Dendritic cell treated with granulocyte-macrophage colony-stimulating factor and Interleukin-4, amounts not matched to agents 40 ng/mL and 50 ng/mL, for 4 days (primary cell): ENCODE data around the gene MAP2K4.

ENCODE experiments used
- H3K27ac Mint-ChIP-seq: one replicate; pipeline ENCODE4 v1.8.0; 2022; ENCODE audit warnings: mild to moderate bottlenecking, mixed read lengths
- H3K27me3 Mint-ChIP-seq: one replicate; pipeline ENCODE4 v1.8.0; 2022; ENCODE audit warnings: mild to moderate bottlenecking, mixed read lengths
- H3K36me3 Mint-ChIP-seq: one replicate; pipeline ENCODE4 v1.8.0; 2022; ENCODE audit warnings: low read depth, mixed read lengths
- H3K4me1 Mint-ChIP-seq: one replicate; pipeline ENCODE4 v1.8.0; 2022; ENCODE audit warnings: low read depth, mixed read lengths
- H3K4me3 Mint-ChIP-seq: one replicate; pipeline ENCODE4 v1.8.0; 2022; ENCODE audit warnings: mild to moderate bottlenecking, moderate library complexity, mixed read lengths
- H3K9me3 Mint-ChIP-seq: one replicate; pipeline ENCODE4 v1.8.0; 2022; ENCODE audit warnings: mixed read lengths
- intact Hi-C: fragments of 100-400 bp; cut with micrococcal nuclease; formaldehyde crosslinking; loops from one replicate; pipeline ENCODE4 v1.15.0; 2022

Gene MAP2K4

DNA sequence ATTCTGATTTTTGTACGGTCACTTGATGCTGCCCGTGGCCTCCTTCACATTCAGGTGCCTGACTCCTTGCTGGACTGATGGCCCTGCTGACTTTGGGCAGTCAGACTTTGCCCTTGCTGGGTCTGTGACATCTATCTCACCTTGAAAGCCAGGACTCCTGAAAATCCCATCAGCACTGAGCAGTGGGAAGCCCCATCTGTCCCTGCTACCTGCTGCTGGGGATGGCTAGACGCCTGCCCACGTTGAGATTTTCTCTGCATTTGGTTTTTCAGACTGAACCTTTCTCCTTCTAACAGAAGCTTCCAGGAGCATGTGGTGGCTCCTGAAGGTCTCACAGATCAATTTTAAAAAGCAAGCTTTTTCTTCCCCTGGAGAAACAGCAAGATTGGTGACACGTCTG lies 13.2 kb upstream of the MAP2K4 start:
- no peak overlapping the region for H3K4me3 Mint-ChIP-seq
- H3K27me3 Mint-ChIP-seq, result peaks cover 9% of the 10 kb centered on the region
- no peak overlapping the region for H3K27ac Mint-ChIP-seq
- intact Hi-C loops, result no loop called here
- H3K9me3 Mint-ChIP-seq, result no peaks in the 10 kb centered on the region
- no peaks in the 10 kb centered on the region for H3K36me3 Mint-ChIP-seq
- no peaks in the 10 kb centered on the region for H3K4me1 Mint-ChIP-seq

DNA sequence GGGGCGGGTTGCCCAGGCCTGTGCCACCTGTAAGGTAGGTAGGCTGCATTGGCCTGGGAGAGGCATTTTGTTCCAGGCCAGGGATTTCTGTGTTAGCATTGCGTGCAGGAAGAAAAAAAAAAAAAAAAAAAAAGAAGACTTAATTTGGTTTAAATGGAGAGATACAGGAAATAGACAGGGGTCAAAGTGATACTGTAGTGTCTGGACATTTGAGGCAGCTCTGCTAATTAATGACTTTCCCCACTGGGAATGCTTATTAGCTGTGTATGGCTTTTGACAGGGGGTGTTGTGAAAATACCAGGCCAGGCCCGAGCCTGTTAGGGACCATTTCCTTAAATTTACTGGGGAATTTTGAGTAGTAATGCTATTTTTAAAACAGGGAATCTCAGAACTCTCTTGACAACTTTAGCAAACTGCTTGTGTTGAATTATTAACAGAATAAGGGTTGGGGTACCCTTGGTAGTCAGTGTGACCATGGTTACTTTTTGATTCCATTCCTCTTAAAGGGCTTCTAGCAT lies 1.0 kb downstream of the MAP2K4 start:
- no peaks in the 10 kb centered on the region for H3K9me3 Mint-ChIP-seq
- peaks cover 32% of the 10 kb centered on the region for H3K4me1 Mint-ChIP-seq
- peaks cover 8% of the 10 kb centered on the region for H3K36me3 Mint-ChIP-seq
- H3K27ac Mint-ChIP-seq, result peak overlapping the region; percentile 60
- H3K4me3 Mint-ChIP-seq, result peak overlapping the region; percentile 74
- peaks cover 15% of the 10 kb centered on the region for H3K27me3 Mint-ChIP-seq
- intact Hi-C loops, result no loop called here

DNA sequence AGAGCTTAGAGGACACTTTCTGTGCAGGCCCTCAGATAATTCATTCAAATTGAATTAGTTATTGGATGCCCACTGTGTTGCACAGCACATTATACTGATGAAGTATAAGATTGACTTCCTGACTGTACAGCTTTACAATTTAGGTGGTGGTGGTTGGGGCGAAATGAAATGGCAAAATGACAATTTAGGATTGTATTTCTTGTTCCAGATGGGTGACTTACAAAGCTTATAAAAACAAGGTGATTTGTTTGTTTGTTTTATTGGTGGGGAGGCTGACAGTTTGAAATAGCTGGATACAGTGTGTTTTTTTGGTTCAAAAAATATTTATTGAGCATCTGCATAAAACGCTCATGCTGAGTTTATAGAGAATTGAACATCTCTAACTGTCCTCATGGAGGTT lies 1.6 kb downstream of the MAP2K4 start:
- no peaks in the 10 kb centered on the region for H3K9me3 Mint-ChIP-seq
- H3K27me3 Mint-ChIP-seq, result peaks cover 15% of the 10 kb centered on the region
- peaks cover 8% of the 10 kb centered on the region for H3K36me3 Mint-ChIP-seq
- intact Hi-C loops, result no loop called here
- no peak overlapping the region for H3K27ac Mint-ChIP-seq
- no peak overlapping the region for H3K4me3 Mint-ChIP-seq
- H3K4me1 Mint-ChIP-seq, result peaks cover 36% of the 10 kb centered on the region

DNA sequence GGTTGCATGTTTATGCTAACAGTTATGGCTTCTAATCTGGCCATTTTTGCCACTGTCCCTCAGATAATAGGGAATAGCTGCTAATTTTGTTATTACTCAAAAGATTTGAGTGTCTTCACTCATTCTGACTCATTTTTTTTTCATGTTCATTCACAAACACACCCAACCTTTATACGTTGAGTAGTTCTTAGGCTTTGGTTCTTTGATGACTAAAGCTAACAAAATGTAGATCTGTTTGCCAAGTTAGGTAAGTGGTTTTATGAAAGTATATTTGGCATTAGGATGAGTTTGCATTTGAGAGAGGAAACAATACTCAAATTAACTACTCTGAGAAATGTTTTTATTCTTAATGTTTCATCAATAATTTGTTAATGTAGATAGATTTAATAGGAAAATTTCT lies 3.6 kb downstream of the MAP2K4 start:
- intact Hi-C loops, result no loop called here
- no peaks in the 10 kb centered on the region for H3K9me3 Mint-ChIP-seq
- H3K27ac Mint-ChIP-seq, result no peak overlapping the region
- H3K27me3 Mint-ChIP-seq, result peaks cover 12% of the 10 kb centered on the region
- H3K36me3 Mint-ChIP-seq, result peaks cover 8% of the 10 kb centered on the region
- H3K4me1 Mint-ChIP-seq, result peaks cover 49% of the 10 kb centered on the region
- H3K4me3 Mint-ChIP-seq, result no peak overlapping the region

DNA sequence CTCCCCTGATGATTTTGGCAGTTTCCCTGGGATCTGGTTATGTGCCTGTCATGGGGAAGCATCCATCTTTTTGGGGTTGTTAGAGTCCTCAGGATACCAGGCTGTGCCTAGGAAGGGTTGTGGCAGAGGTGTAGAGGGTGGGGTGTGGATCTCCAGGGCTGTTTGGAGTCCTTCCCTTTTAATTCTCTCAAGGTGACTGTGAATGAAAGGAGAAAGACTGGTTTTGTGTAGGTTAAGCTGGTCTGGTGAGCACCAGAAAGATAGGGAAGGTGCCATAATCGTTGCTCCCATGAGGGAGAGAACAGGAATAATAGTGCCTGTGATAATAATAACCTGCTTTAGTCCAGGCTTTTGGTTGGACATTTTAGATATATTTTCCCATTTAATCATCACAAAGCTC lies 7.0 kb downstream of the MAP2K4 start:
- intact Hi-C loops, result no loop called here
- H3K4me1 Mint-ChIP-seq, result peaks cover 50% of the 10 kb centered on the region

DNA sequence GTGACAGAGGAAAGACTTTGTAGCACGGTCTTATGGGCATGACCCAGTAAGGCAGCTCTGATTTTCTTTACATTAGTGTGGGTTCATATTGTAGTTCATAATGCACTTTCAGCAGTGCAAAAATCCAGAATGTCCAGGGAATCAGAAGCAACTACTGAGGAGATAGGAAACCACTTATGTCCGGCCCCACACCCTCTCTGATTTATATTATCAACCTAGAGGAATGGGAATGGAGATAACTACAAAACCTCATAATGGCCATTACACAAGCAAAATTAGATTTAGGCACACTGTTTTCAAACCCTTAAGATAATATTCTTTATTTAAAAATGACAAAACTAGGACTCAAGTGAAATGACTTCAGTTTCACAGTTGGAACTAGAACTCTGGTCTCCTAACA lies 7.9 kb downstream of the MAP2K4 start:
- Mint-ChIP-seq H3K36me3 (peaks cover 8% of the 10 kb centered on the region), H3K4me3 (no peak overlapping the region), H3K27ac (no peak overlapping the region), H3K27me3 (no peaks in the 10 kb centered on the region), H3K4me1 (peaks cover 41% of the 10 kb centered on the region), H3K9me3 (no peaks in the 10 kb centered on the region)
- intact Hi-C loops, result no loop called here

More for the DNA sequence above, 7.0 kb downstream of the MAP2K4 start:
- no peak overlapping the region for H3K27ac Mint-ChIP-seq
- H3K36me3 Mint-ChIP-seq, result peaks cover 8% of the 10 kb centered on the region
- no peaks in the 10 kb centered on the region for H3K27me3 Mint-ChIP-seq
- no peak overlapping the region for H3K4me3 Mint-ChIP-seq
- H3K9me3 Mint-ChIP-seq, result no peaks in the 10 kb centered on the region

DNA sequence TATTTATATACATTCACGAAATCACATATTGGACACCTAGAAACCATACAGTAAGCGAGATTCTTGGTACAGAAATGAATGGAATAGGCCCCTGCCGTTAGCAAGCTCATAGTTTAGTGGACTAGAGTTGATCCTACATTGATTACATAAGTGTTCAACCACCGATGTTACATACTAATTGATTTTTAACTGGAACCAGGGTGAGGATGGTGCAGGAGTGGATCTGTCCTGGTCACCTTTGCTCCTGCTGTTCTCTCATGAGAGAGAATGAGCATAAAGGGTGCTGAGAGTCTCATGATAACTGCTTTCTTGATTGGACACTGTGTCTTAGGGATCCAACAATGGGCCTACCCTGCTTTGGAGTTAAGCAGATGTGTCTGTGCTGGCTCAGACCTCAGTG lies 13.9 kb downstream of the MAP2K4 start:
- intact Hi-C loops, result no loop called here
- Mint-ChIP-seq H3K27ac (no peak overlapping the region), H3K27me3 (no peaks in the 10 kb centered on the region), H3K9me3 (no peaks in the 10 kb centered on the region), H3K36me3 (no peaks in the 10 kb centered on the region), H3K4me1 (peaks cover 26% of the 10 kb centered on the region), H3K4me3 (no peak overlapping the region)

DNA sequence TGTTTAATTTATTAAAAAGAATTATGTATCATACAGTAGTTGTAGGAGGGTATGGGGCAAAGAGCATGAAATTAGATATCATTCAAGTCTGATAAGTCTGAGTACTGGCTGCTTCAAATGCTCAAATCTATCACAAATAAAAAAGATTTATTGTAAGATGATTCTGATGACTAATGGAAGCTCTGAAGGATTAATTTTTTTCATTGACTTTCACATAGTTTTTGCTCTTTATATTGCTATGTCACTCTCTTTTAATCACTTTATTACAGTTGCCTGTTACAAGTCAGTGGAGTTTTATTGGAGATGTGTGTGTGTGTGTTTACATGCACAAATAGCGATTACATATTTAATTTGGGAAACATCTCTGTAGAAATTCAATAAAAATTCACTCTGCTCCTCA lies 15.0 kb downstream of the MAP2K4 start:
- no peak overlapping the region for H3K27ac Mint-ChIP-seq
- no peaks in the 10 kb centered on the region for H3K9me3 Mint-ChIP-seq
- no peaks in the 10 kb centered on the region for H3K36me3 Mint-ChIP-seq
- H3K27me3 Mint-ChIP-seq, result no peaks in the 10 kb centered on the region
- no peak overlapping the region for H3K4me3 Mint-ChIP-seq
- intact Hi-C loops, result no loop called here
- peaks cover 17% of the 10 kb centered on the region for H3K4me1 Mint-ChIP-seq

DNA sequence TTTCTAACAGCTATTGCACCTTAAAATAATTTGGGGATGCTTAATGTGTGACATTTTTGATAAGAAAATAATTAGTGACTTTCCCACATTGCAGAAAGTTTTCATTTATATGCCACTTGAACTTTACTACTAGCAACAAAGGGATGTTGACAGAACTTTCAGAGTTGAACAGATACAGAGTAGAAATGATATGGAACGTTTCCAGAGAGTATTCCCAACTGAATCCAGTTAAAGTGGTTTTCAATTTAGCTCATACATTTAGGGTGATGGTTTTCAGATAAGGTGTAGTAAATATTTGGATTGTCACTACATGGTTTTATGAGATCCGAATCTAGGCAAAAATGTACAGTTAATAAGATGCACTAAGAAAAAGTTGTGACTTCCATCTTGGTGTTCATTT lies 17.3 kb downstream of the MAP2K4 start:
- H3K4me3 Mint-ChIP-seq, result no peak overlapping the region
- H3K27ac Mint-ChIP-seq, result no peak overlapping the region
- no peaks in the 10 kb centered on the region for H3K36me3 Mint-ChIP-seq
- intact Hi-C loops, result no loop called here
- H3K9me3 Mint-ChIP-seq, result no peaks in the 10 kb centered on the region
- no peaks in the 10 kb centered on the region for H3K27me3 Mint-ChIP-seq
- H3K4me1 Mint-ChIP-seq, result peaks cover 7% of the 10 kb centered on the region

DNA sequence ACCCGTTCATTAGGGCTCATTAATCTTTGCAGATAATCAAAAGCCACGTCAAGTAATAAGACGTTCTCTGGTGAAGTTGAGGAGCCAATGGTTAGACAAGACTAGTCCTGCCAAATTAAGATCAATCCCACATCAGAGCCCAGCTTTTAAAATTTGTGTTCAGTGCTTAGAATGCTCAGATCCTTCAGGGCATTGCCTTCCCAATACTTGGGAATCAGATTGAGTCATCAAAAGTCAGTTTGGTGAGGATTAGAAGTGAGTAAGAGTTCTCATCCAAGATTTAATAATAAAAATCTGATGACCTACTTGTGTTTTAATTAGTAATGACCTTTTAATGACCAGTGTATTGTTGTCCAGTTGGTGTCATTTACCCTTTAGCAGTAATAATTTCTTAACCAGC lies 19.8 kb downstream of the MAP2K4 start:
- Mint-ChIP-seq H3K4me1 (peaks cover 7% of the 10 kb centered on the region), H3K27ac (no peak overlapping the region), H3K27me3 (no peaks in the 10 kb centered on the region), H3K9me3 (no peaks in the 10 kb centered on the region), H3K4me3 (no peak overlapping the region), H3K36me3 (no peaks in the 10 kb centered on the region)
- intact Hi-C loops, result no loop called here

DNA sequence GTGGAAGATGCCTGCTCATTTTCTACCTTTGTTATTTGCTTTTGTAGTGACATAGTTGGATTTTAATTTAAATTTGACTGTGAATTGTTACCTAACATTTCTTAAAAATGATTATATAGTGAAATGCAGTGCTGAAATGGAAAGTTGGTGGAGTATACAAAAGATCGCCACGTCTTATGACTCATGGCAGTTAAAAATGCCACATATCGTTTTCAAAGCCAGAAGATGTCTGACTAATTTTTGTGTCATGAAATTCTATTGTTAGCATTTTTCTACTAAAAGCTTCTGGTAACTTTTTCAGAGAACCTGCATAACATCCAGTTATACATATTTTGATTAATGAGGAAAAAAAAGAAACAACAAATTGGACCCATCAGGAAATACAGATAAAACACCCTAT lies 20.6 kb downstream of the MAP2K4 start:
- Mint-ChIP-seq H3K27ac (no peak overlapping the region), H3K9me3 (no peaks in the 10 kb centered on the region), H3K27me3 (no peaks in the 10 kb centered on the region), H3K4me1 (peaks cover 15% of the 10 kb centered on the region), H3K4me3 (no peak overlapping the region), H3K36me3 (no peaks in the 10 kb centered on the region)
- intact Hi-C loops, result no loop called here

DNA sequence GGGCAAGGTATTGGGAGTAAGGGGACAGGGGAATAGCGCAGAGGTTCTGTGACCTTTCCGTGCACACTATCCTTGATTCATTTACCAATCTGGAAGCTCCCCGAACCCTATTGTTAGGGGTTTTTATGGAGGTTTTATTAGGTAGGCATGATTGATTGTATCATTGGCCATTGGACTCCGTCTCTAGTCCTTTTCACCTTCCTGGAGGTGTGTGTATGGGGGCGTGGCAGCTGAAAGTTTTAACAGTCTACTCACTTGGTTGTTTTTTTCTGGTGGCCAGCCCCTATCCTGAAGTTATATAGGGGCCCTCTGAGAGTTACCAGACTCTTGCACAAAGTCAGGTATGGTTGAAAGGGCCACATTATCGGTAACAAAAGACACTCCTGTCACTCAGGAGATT lies 23.0 kb downstream of the MAP2K4 start:
- H3K27me3 Mint-ChIP-seq, result no peaks in the 10 kb centered on the region
- intact Hi-C loops, result no loop called here
- no peaks in the 10 kb centered on the region for H3K36me3 Mint-ChIP-seq
- no peak overlapping the region for H3K27ac Mint-ChIP-seq
- H3K9me3 Mint-ChIP-seq, result no peaks in the 10 kb centered on the region
- no peak overlapping the region for H3K4me3 Mint-ChIP-seq
- peaks cover 24% of the 10 kb centered on the region for H3K4me1 Mint-ChIP-seq

DNA sequence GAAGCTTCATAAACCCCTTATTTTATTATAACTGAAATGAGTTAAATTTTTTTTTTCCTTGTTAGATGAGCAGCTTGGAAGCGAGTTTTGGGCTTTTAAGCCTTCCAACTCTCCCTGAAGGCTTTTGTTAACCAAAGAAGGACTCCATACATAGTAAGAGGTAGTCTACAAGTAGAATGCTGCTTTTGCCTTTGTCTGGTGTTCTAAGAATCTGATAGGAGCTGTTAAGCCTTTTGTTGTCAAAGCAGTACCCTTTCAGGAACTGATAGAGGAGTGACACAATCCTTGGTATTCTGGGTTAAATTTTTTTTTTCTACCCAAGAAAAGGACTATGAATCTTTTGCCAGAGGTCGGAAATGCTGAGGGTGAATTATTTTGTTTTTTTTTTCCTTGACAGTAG lies 26.1 kb downstream of the MAP2K4 start:
- Mint-ChIP-seq H3K27ac (no peak overlapping the region), H3K4me3 (no peak overlapping the region), H3K9me3 (no peaks in the 10 kb centered on the region), H3K36me3 (no peaks in the 10 kb centered on the region), H3K4me1 (peaks cover 36% of the 10 kb centered on the region), H3K27me3 (no peaks in the 10 kb centered on the region)
- intact Hi-C loops, result no loop called here

DNA sequence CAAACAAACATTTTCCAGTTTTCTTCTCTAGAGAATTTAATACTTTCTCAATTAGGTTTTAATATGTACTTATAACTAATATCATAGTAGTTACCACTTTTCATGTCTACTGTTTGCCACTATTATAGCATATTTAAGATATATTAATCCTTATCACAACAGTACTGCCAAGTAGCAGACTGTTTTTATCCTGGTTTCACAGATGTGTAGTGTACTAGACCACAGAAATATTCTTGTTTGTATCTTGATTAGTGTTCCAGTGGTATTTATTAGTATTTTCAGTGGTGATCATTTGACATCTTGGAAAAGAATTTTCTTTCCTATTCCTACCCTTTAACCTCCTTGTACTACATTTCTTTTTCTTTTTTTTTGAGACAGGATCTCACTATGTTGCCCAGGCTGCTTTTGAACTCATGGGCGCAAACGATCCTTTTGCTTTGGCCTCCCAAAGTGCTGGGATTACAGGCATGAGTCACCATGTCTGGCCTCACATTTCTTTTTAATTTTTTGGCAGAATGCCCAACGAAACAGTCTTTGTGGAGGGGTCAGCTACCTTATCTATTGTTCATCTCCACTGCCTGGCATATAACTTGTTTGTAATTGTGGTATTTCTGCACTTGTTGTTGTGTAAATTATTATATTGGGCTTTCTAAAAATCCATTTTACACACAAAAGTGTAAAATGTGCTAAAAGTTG lies 27.2 kb downstream of the MAP2K4 start:
- Mint-ChIP-seq H3K4me3 (no peak overlapping the region), H3K27ac (no peak overlapping the region), H3K36me3 (no peaks in the 10 kb centered on the region), H3K27me3 (no peaks in the 10 kb centered on the region), H3K9me3 (no peaks in the 10 kb centered on the region), H3K4me1 (peaks cover 36% of the 10 kb centered on the region)
- intact Hi-C loops, result no loop called here

DNA sequence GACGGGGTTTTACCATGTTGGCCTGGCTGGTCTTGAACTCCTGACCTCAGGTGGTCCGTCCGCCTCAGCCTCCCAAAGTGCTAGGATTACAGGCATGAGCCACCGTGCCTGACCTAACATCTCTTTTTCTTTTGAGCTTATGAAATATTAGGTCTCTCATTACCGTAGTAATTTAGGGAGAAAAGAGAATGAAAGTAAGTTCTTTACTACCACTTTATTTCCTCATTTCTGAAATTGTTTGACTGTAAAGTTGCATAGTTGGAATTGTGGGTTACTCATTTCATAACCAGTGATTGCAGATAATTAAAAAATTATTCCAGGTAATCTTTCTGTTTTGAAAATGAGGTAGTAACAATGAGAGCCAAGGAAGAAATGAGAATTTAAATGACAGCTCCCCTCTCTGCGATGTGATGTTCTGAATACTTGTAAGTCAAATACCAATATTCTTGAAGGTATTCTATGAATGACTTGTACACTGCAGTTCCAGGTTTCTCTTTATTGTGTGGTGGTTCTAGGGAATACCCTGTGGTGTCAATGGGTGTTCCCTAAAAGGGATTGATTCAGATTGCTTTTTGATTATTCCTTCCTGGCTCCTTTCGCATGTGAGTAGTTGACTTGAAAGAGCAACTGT lies 28.3 kb downstream of the MAP2K4 start:
- Mint-ChIP-seq H3K27ac (no peak overlapping the region), H3K4me1 (peaks cover 36% of the 10 kb centered on the region), H3K9me3 (no peaks in the 10 kb centered on the region), H3K4me3 (no peak overlapping the region), H3K27me3 (no peaks in the 10 kb centered on the region), H3K36me3 (no peaks in the 10 kb centered on the region)
- intact Hi-C loops, result no loop called here
